CD4-positive, alpha-beta memory T cell (primary cell): Measurements from ENCODE around the gene TRIM31. TPM values are rescaled to one million over a fixed set of nuclear protein-coding genes. Genes with fewer than 3 reads are reported as not detected.

Experiments used
- CTCF ChIA-PET: fragments of 350-600 bp; sonication (Branson Sonifier 250); formaldehyde crosslinking; loops from one replicate; lab custom pipeline; 2021; ENCODE audit warnings: inconsistent platforms; ENCODE audit not compliant: partially characterized antibody; lab: Charles Lee
- POLR2A ChIA-PET: fragments of 350-600 bp; sonication (Branson Sonifier 250); formaldehyde crosslinking; loops from one replicate; lab custom pipeline; 2021; ENCODE audit not compliant: partially characterized antibody; lab: Charles Lee
- DNase-seq, 5 donors: peaks; one replicate each; pipeline versions ENCODE4 v3.0.0 to v3.0.0-alpha.2; 2020 to 2022; ENCODE audit warnings: mixed read lengths in 1 of 5
- H3K27ac ChIP-seq: one replicate; pipeline ENCODE4 v1.7.0; 2013; ENCODE audit warnings: low read depth, low read length
- H3K27me3 ChIP-seq: 2 replicates; pipeline ENCODE4 v1.7.0; 2013; ENCODE audit warnings: mild to moderate bottlenecking, low read length, moderate library complexity; ENCODE audit not compliant: insufficient read depth
- H3K36me3 ChIP-seq: 2 replicates; pipeline ENCODE4 v1.7.0; 2013; ENCODE audit warnings: mild to moderate bottlenecking, low read length, moderate library complexity; ENCODE audit not compliant: insufficient read depth
- H3K4me1 ChIP-seq: 2 replicates; pipeline ENCODE4 v1.7.0; 2013; ENCODE audit warnings: mild to moderate bottlenecking, low read length, moderate library complexity; ENCODE audit not compliant: insufficient read depth
- H3K4me3 ChIP-seq, 2 donors: one replicate each; pipeline ENCODE4 v1.7.0; 2013; ENCODE audit warnings: low read length in 2 of 2, mild to moderate bottlenecking in 1 of 2
- H3K9me3 ChIP-seq, 2 donors: one replicate each; pipeline ENCODE4 v1.7.0; 2013; ENCODE audit warnings: low read length in 2 of 2, control low read depth in 1 of 2; ENCODE audit not compliant: control insufficient read depth in 1 of 2
- H3K27ac Mint-ChIP-seq, 7 donors: one replicate each; pipeline ENCODE4 v1.8.0; 2020 to 2021; ENCODE audit warnings: mixed read lengths in 7 of 7, mild to moderate bottlenecking in 6 of 7, inconsistent platforms in 3 of 7, moderate library complexity in 3 of 7
- H3K27me3 Mint-ChIP-seq, 2 donors: one replicate each; pipeline ENCODE4 v1.8.0; 2020 to 2021; ENCODE audit warnings: mixed read lengths in 2 of 2
- H3K36me3 Mint-ChIP-seq, 2 donors: one replicate each; pipeline ENCODE4 v1.8.0; 2020 to 2021; ENCODE audit warnings: mixed read lengths in 2 of 2, inconsistent platforms in 1 of 2, mild to moderate bottlenecking in 1 of 2
- H3K4me1 Mint-ChIP-seq, 4 donors: one replicate each; pipeline ENCODE4 v1.8.0; 2020 to 2021; ENCODE audit warnings: mixed read lengths in 4 of 4, mild to moderate bottlenecking in 1 of 4
- H3K4me3 Mint-ChIP-seq, 8 donors: one replicate each; pipeline ENCODE4 v1.8.0; 2020 to 2021; ENCODE audit warnings: mixed read lengths in 8 of 8, mild to moderate bottlenecking in 7 of 8, moderate library complexity in 6 of 8, inconsistent platforms in 3 of 8
- H3K9me3 Mint-ChIP-seq, 8 donors: one replicate each; pipeline ENCODE4 v1.8.0; 2020 to 2021; ENCODE audit warnings: mixed read lengths in 8 of 8, mild to moderate bottlenecking in 5 of 8, inconsistent platforms in 3 of 8, moderate library complexity in 1 of 8
- intact Hi-C: fragments of 100-400 bp; cut with micrococcal nuclease; formaldehyde crosslinking; loops from one replicate; pipeline ENCODE4 v1.15.1; 2023
- polyA plus RNA-seq, 2 donors: library from polyadenylated mRNA; unstranded; fragments of 300-500 nt; fragmentation: Illumina TruSeq; gene quantifications; one replicate each; pipeline ENCODE4 v1.2.3, GENCODE V29; 2021
- total RNA-seq, 2 experiments: library from RNA; stranded (reverse); gene quantifications; one replicate each; pipeline ENCODE4 v1.2.3, GENCODE V29; 2021

Gene TRIM31
- total and polyA plus RNA-seq, 4 experiments from 2014 or later, result 0.11 to 0.21 (median 0.20) TPM; not detected in 1

- Histone ChIP-seq H3K4me3 (peak within 1 kb of the TSS; percentile 84 to 90), H3K4me1 (peaks cover 50% of the 10 kb centered on the region), H3K9me3 (no peaks in the 10 kb centered on the region), H3K27me3 (no peaks in the 10 kb centered on the region), H3K27ac (peak within 1 kb of the TSS; percentile 99), H3K36me3 (peaks cover 34% of the 10 kb centered on the region)
- ChIA-PET CTCF (interaction anchor here (0.9 to 3.0 kb wide), 5 partner anchors 10 to 413 kb away, joined by 3 to 15 read pairs (median 7); partner anchors contain the start of gene RNF39), POLR2A (interaction anchor here (0.5 to 2.4 kb wide), 24 partner anchors 8 to 1450 kb away, joined by 3 to 21 read pairs (median 6); partner anchors contain the start of genes HLA-A, RNF39, TRIM26 and TRIM39)
- intact Hi-C loops, result loop anchor here (2.0 to 5.0 kb wide), 5 partner anchors 102 to 550 kb away; partner anchors contain the start of genes HLA-A, MRPS18B, PPP1R10 and TRIM26
- Mint-ChIP-seq H3K4me3 (peak within 1 kb of the TSS; percentile 92 to 100 (median 97)), H3K27me3 (peaks cover 4 to 6% of the 10 kb centered on the region in 2 donors), H3K36me3 (peaks cover 50 to 67% of the 10 kb centered on the region in 2 donors), H3K4me1 (peaks cover 35 to 75% (median 52%) of the 10 kb centered on the region in 4 donors), H3K9me3 (peaks cover 0 to 4% (median 0%) of the 10 kb centered on the region in 8 donors), H3K27ac (peak within 1 kb of the TSS; percentile 95 to 100 (median 99))
- peak; percentile 98 to 100 (median 99) for DNase-seq
Observed at GRCh38 chr6:30066577-30067459, 46.1 kb downstream of the TRIM31 start, which contains the start of gene PPP1R11. TSS of gene PPP1R11 (plus strand) at chr6:30067198. CDS start at chr6:30067411, 213 bp downstream.

GRCh38 chr6:30066082-30066481 lies 46.8 kb downstream of the TRIM31 start:
- ChIA-PET CTCF (interaction anchor here (2.0 to 3.0 kb wide), 3 partner anchors 10 to 65 kb away, joined by 7 to 15 read pairs (median 13); partner anchors contain the start of gene RNF39), POLR2A (interaction anchor here (0.5 to 2.4 kb wide), 22 partner anchors 9 to 889 kb away, joined by 3 to 21 read pairs (median 6); partner anchors contain the start of genes HLA-A, RNF39, TRIM26 and TRIM39)
- Mint-ChIP-seq H3K4me1 (peaks cover 36 to 78% (median 51%) of the 10 kb centered on the region in 4 donors), H3K27ac (peak overlapping the region; percentile 95 to 100 (median 99)), H3K27me3 (peaks cover 3 to 4% of the 10 kb centered on the region in 2 donors), H3K36me3 (peaks cover 50 to 72% of the 10 kb centered on the region in 2 donors), H3K4me3 (peak overlapping the region; percentile 92 to 100 (median 97)), H3K9me3 (peaks cover 0 to 3% (median 0%) of the 10 kb centered on the region in 8 donors)
- peaks cover 34% of the 10 kb centered on the region for H3K36me3 ChIP-seq
- DNase-seq, result no peak
- H3K4me1 ChIP-seq, result peaks cover 49% of the 10 kb centered on the region
- H3K9me3 ChIP-seq, result no peaks in the 10 kb centered on the region
- H3K27me3 ChIP-seq, result no peaks in the 10 kb centered on the region
- peak overlapping the region; percentile 99 for H3K27ac ChIP-seq
- intact Hi-C loops, result loop anchor here (2.0 to 5.0 kb wide), 5 partner anchors 101 to 551 kb away; partner anchors contain the start of genes HLA-A, MRPS18B, PPP1R10 and TRIM26
- peak overlapping the region; percentile 61 to 66 for H3K4me3 ChIP-seq

- Histone ChIP-seq H3K36me3 (peaks cover 12% of the 10 kb centered on the region), H3K4me3 (no peak overlapping the region), H3K4me1 (peaks cover 51% of the 10 kb centered on the region), H3K27me3 (no peaks in the 10 kb centered on the region), H3K9me3 (no peaks in the 10 kb centered on the region), H3K27ac (peak overlapping the region; percentile 92)
- H3K36me3 Mint-ChIP-seq, result peaks cover 28 to 58% of the 10 kb centered on the region in 2 donors
- H3K27ac Mint-ChIP-seq, result peak overlapping the region; percentile 67 to 97 (median 84)
- peaks cover 0 to 3% (median 0%) of the 10 kb centered on the region in 8 donors for H3K9me3 Mint-ChIP-seq
- ChIA-PET CTCF (interaction anchor here (0.8 kb wide), 1 partner anchor 440 kb away, joined by 3 read pairs; no protein-coding TSS in a partner anchor), POLR2A (interaction anchor here (1.0 to 4.4 kb wide), 2 partner anchors 11 to 263 kb away, joined by 3 to 26 read pairs; partner anchors contain the start of genes RNF39 and TRIM39)
- peaks cover 0 to 1% of the 10 kb centered on the region in 2 donors for H3K27me3 Mint-ChIP-seq
- H3K4me3 Mint-ChIP-seq, result peak overlapping the region in 6 of 8 donors; percentile 36 to 72 (median 64)
- intact Hi-C loops, result no loop called here
- DNase-seq, result no peak
- peaks cover 29 to 69% (median 45%) of the 10 kb centered on the region in 4 donors for H3K4me1 Mint-ChIP-seq
Observed at GRCh38 chr6:30063315-30063714, 49.6 kb downstream of the TRIM31 start.

- Histone ChIP-seq H3K27ac (peak overlapping the region; percentile 92), H3K4me1 (peaks cover 45% of the 10 kb centered on the region), H3K36me3 (peaks cover 15% of the 10 kb centered on the region), H3K9me3 (no peaks in the 10 kb centered on the region), H3K27me3 (no peaks in the 10 kb centered on the region), H3K4me3 (peak overlapping the region in 1 of 2 donors; percentile 62)
- H3K36me3 Mint-ChIP-seq, result peaks cover 28 to 56% of the 10 kb centered on the region in 2 donors
- DNase-seq, result peak in 2 of 5 donors; percentile 30 to 66
- POLR2A ChIA-PET, result interaction anchor here (0.7 to 4.4 kb wide), 6 partner anchors 12 to 1530 kb away, joined by 3 to 26 read pairs (median 6); partner anchors contain the start of genes NCR3, RNF39 and TRIM39
- CTCF ChIA-PET, result interaction anchor here (0.8 to 4.8 kb wide), 2 partner anchors 40 to 439 kb away, joined by 3 to 29 read pairs; no protein-coding TSS in a partner anchor
- intact Hi-C loops, result no loop called here
- peaks cover 22 to 62% (median 39%) of the 10 kb centered on the region in 4 donors for H3K4me1 Mint-ChIP-seq
- H3K9me3 Mint-ChIP-seq, result peaks cover 0 to 3% (median 0%) of the 10 kb centered on the region in 8 donors
- H3K27ac Mint-ChIP-seq, result peak overlapping the region; percentile 97 to 100 (median 99)
- peak overlapping the region; percentile 96 to 99 (median 98) for H3K4me3 Mint-ChIP-seq
- H3K27me3 Mint-ChIP-seq, result peaks cover 0 to 1% of the 10 kb centered on the region in 2 donors
Observed at GRCh38 chr6:30062471-30063178, 50.3 kb downstream of the TRIM31 start.

- peaks cover 18 to 56% (median 33%) of the 10 kb centered on the region in 4 donors for H3K4me1 Mint-ChIP-seq
- H3K27ac Mint-ChIP-seq, result peak overlapping the region; percentile 97 to 100 (median 99)
- H3K36me3 Mint-ChIP-seq, result peaks cover 31 to 58% of the 10 kb centered on the region in 2 donors
- DNase-seq, result peak in 3 of 5 donors; percentile 57 to 73 (median 67)
- POLR2A ChIA-PET, result interaction anchor here (0.7 to 4.4 kb wide), 17 partner anchors 10 to 1531 kb away, joined by 3 to 31 read pairs (median 5); partner anchors contain the start of genes GABBR1, NCR3, RNF39 and TRIM39
- intact Hi-C loops, result loop anchor here (1.0 kb wide), 2 partner anchors 40 to 214 kb away; no protein-coding TSS in a partner anchor
- H3K27me3 ChIP-seq, result no peaks in the 10 kb centered on the region
- peak overlapping the region; percentile 62 to 96 for H3K4me3 ChIP-seq
- peak overlapping the region; percentile 92 for H3K27ac ChIP-seq
- H3K4me3 Mint-ChIP-seq, result peak overlapping the region; percentile 96 to 99 (median 98)
- no peaks in the 10 kb centered on the region for H3K9me3 ChIP-seq
- peaks cover 22% of the 10 kb centered on the region for H3K36me3 ChIP-seq
- peaks cover 0 to under 1% of the 10 kb centered on the region in 2 donors for H3K27me3 Mint-ChIP-seq
- CTCF ChIA-PET, result interaction anchor here (1.4 to 4.8 kb wide), 3 partner anchors 41 to 214 kb away, joined by 4 to 29 read pairs (median 5); no protein-coding TSS in a partner anchor
- peaks cover 0 to 3% (median 0%) of the 10 kb centered on the region in 8 donors for H3K9me3 Mint-ChIP-seq
- H3K4me1 ChIP-seq, result peaks cover 41% of the 10 kb centered on the region
Observed at GRCh38 chr6:30061858-30062458, 50.9 kb downstream of the TRIM31 start.
